Activated CD8-positive, alpha-beta memory T cell treated with anti-CD3 and anti-CD28 coated beads, Interleukin-2, amount 50 U/mL, for 48 hours (primary cell): ENCODE measurements around the gene UMODL1.
"Not testable (repeated sequence)": the region's sequence is repeated elsewhere in the genome, so short reads cannot be mapped to it uniquely, and the experiment has no call there.

ENCODE experiments used
- DNase-seq: peaks from one replicate; pipeline ENCODE4 v3.0.0-alpha.2; 2020

UMODL1 gene

GRCh38 chr21:42061195-42061985 is 9.7 kb upstream of the UMODL1 start:
- DNase-seq = peak; percentile 61

DNA sequence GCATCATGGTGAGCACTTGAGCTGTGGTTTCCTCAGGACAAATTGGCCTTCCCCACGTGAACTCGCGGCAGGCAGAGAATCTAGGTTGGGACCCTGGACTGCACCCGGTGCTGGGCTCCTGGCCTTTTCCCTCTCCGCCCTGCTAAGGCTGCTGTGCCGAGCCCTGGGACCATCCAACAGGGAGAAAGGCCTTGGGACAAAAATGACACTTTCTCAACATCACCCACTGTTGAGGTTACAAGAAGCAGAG is 9.2 kb upstream of the UMODL1 start:
- peak; percentile 58 for DNase-seq

GRCh38 chr21:42062236-42063022 is 8.7 kb upstream of the UMODL1 start:
- peak; percentile 81 for DNase-seq

- no peak for DNase-seq
Observed at GRCh38 chr21:42063191-42063570, 7.9 kb upstream of the UMODL1 start.

GRCh38 chr21:42063571-42064521 is 7.3 kb upstream of the UMODL1 start:
- DNase-seq = peak; percentile 75

- DNase-seq = no peak
Observed at GRCh38 chr21:42066521-42066920, 4.6 kb upstream of the UMODL1 start.

DNA sequence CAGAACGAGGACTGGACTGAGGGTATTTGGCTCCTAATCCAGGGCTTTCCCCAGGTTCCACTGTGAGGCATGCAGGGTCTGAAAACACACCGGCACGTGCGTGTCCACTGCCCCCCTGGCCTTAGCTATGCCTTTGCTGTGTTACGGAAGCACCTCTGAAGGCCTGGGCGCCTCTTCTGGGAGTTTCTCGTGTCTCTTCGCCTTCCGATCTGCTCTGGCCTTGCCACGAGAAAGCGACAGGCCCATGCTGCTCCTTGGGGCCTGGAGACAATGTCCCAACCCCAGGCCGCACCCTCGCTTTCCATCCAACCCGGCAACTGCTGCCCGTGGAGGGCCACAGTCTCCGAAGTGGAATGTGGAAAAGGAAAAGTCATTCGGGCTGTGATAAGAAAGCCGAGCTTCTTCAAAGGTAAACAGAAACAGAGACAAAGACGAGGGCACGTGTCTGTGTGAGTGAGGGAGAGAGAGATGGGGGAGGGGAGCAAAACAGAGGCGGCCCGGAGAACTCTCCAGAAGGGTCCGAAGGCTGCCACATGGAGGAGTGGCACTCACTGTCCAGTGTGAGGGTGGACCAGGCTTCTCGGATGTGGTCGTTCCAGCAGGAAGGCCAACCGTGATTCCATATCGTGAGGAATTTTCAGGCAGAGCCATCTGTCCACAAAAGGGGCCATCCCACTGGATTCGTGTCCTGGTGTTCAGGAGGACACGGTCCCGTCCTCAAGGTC is 3.4 kb upstream of the UMODL1 start:
- DNase-seq = no peak

- DNase-seq = no peak
Observed at GRCh38 chr21:42068256-42068545, 2.9 kb upstream of the UMODL1 start.

GRCh38 chr21:42068592-42068991 is 2.5 kb upstream of the UMODL1 start:
- DNase-seq = no peak

- DNase-seq = no peak
Observed at GRCh38 chr21:42069327-42069726, 1.8 kb upstream of the UMODL1 start.

DNA sequence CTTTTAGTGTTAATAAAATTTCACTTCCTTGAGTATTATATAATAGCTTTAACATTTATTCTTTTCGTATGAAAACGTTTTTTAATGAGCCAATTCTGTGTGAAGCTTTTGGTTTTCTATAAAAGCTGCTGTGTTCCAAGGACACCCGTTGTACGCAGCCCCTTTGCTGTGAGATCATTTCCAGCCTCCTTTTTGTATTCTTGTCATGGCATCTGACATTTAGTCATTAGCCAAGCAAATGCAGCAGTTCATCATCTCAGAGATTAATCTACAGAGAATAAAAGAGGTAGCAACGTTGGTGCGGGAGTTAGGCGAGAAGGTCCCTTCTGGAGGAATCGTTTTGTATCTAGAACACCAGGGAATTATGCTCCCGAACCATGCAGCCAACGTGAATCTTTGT is 1.3 kb upstream of the UMODL1 start:
- no peak for DNase-seq

DNA sequence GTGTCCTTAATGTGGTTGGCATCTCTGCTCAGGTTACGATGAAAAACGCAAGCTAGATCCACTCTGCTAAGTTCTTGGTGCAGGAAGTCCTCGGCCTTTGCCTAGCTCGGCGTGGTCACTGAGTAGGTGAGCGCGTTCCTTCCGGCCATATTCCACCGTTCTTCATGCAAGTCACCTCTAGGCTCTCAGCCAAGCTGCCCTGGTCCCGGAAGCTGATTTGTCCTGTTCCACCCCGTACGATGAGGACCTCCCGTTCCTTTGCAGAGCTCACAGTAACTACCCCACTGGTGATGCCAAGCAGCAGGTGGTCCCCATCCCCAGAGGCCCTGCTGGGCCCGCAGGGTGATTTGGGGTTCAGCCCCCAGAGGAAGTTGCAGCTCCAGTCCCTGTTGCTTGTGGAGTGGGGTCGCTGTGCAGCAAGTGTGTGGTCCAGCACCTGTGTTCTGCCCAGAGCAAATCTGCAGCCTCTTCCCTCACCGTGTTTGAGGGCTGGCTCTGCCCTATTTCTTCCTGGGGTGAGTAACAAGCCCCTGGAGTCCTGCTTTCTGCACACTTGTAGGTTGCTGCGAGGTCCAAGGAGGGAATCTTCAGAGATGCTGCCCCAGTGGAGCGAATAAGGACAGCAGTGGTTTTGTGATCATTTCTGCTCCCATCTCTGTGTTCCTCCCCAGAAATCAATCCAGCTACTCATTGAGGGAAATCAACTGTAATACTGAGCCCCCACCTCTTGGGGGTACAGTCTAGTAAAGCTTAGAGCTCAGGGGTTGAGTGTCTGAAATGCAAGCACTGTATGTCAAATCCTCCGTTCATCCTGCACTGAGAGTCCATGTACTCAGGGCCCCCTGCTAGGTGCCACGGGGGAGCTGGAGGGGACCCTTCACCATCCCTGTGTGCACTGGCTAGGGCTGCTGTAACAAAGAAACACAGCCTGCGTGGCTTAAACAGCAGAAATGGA is 2.3 kb downstream of the UMODL1 start:
- DNase-seq = no peak

DNA sequence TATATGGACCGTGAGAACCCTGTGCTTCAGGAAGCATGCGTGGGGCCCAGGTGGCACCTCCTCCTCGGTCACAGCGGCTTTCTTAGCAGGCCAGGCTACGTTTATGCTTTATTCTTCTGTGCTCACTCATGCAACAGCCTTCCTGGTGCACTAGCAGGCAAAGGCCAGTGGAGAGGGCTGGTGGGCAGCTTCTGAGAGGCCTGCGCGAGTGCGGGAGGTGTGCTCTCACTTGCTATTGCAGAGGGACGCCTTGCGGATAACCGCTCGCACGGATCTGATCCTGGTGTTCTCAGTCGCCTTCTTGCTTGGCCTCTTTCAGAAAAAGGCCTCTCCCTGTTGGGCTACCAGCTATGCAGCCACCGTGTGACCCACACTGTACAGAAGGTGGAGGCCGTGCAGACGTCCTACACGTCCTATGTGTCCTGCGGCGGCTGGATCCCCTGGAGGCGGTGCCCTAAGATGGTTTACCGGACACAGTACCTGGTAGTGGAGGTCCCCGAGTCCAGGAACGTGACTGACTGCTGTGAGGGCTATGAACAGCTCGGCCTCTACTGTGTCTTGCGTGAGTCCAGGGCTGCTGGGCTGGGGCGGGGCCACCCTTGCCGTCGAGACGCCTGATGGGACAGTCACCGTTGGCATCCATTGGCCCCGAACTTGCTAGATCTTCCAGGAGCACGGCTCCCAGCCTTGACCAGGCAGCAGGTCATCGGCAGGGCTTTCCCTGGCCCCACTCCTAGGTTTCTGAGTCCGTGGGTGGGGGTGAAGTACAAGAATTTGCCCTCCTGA is 4.8 kb downstream of the UMODL1 start:
- DNase-seq = no peak

GRCh38 chr21:42077685-42078238 is 6.6 kb downstream of the UMODL1 start:
- DNase-seq = not testable (repeated sequence)

DNA sequence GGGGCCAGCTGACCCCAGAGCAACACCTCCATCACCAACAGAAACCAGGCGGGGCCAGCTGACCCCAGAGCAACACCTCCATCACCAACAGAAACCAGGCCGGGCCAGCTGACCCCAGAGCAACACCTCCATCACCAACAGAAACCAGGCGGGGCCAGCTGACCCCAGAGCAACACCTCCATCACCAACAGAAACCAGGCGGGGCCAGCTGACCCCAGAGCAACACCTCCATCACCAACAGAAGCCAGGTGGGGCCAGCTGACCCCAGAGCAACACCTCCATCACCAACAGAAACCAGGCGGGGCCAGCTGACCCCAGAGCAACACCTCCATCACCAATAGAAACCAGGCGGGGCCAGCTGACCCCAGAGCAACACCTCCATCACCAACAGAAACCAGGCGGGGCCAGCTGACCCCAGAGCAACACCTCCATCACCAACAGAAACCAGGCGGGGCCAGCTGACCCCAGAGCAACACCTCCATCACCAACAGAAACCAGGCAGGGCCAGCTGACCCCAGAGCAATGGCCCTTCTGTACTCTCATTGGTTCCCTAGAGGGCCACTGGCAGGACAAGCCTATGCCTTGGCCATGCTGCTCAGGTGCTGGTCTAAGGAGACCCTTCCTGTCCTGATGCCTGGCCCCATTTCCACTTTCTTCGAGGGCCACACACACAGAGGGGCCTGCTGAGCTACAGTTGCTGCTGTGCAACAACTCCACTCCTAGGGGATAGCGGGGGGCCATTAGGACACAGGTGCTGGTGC is 7.3 kb downstream of the UMODL1 start:
- not testable (repeated sequence) for DNase-seq

- no peak for DNase-seq
Observed at GRCh38 chr21:42079008-42079938, 8.2 kb downstream of the UMODL1 start.

GRCh38 chr21:42079939-42080787 is 9.0 kb downstream of the UMODL1 start:
- no peak for DNase-seq

GRCh38 chr21:42080788-42081083 is 9.6 kb downstream of the UMODL1 start:
- DNase-seq = no peak
